ENCODE results near the gene IBA57.
A peak's percentile ranks its signal among the peaks of the same experiment; 100 is the strongest.

Gene IBA57

DNA sequence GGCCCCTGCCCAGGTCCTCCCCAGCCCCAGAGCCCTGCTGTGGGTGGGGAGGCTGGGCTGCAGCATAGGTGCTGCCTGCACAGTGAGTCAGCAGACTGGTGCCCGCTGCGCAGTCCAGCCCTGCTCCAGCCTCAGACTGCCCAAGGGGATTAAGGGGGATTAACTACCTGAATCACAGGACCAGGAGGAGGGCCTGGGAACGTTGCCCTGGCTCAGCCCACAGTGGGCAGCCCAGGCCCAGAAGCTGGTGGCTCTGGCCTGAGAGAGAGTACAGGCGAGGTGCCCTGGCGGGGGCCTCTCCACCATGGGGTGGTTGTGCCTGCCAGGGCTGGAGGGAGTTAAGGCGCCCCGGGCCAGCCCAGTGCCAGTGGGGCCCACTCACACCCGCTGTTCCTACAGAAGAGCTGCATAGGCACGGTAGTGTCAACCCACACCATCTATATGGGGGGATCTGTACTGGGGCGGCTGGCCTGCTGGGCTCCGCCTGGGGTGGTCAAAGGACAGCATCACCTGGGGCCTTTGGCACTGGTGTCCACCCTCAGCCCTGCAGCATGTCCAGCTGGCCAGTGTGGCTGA is 44.6 kb downstream of the IBA57 start:
- Mint-ChIP-seq H3K27ac (no peak overlapping the region), H3K4me3 (no peak overlapping the region), H3K9me3 (no peaks in the 10 kb centered on the region), H3K36me3 (no peaks in the 10 kb centered on the region), H3K4me1 (peaks cover 8% of the 10 kb centered on the region), H3K27me3 (peaks cover 26% of the 10 kb centered on the region)
- no peak for DNase-seq
- CTCF ChIA-PET = no interaction called here

DNA sequence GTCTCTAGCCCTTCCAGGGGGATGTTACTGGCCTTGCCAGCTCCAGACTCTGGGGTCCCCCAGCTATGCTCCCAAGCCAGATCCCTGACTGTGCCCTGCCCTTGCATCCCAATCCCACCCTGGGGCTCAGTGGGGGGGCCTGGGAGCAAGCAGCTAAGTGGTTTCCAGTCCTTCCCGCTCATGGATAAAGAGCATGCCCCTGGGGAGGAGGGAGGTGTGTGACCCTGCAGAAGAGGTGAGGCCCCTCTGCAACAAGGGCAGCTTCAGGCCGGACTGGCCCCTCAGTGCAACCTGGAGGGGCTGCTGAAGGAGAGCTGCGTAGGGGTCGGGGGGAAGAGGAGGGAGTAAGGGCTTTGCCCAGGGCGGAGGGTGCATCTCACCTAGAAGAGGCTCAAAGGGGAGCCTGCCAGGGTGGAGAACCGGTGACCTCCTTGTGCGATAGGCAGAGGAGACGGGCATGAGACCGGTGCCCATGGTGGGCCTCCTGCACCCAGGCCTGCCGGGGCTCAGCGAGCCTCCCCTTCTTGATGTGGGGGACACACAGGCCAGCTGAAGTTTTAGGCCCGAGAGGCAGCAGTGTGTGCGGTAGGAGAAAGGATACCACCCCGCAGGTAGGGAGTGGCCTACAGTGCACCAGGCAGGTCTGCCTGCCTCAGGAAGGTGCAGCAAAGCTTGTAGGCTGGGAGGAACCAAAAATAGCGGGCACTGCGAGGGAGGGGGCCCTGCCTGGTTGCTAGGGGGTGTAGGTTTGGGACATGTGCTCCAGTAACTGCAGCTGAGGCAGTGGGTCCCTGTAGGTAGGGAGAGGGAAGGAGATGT is 45.3 kb downstream of the IBA57 start:
- Mint-ChIP-seq H3K9me3 (no peaks in the 10 kb centered on the region), H3K27me3 (peaks cover 18% of the 10 kb centered on the region), H3K27ac (no peak overlapping the region), H3K4me3 (peak overlapping the region; percentile 39), H3K36me3 (no peaks in the 10 kb centered on the region), H3K4me1 (peaks cover 8% of the 10 kb centered on the region)
- DNase-seq = no peak
- CTCF ChIA-PET = no interaction called here

DNA sequence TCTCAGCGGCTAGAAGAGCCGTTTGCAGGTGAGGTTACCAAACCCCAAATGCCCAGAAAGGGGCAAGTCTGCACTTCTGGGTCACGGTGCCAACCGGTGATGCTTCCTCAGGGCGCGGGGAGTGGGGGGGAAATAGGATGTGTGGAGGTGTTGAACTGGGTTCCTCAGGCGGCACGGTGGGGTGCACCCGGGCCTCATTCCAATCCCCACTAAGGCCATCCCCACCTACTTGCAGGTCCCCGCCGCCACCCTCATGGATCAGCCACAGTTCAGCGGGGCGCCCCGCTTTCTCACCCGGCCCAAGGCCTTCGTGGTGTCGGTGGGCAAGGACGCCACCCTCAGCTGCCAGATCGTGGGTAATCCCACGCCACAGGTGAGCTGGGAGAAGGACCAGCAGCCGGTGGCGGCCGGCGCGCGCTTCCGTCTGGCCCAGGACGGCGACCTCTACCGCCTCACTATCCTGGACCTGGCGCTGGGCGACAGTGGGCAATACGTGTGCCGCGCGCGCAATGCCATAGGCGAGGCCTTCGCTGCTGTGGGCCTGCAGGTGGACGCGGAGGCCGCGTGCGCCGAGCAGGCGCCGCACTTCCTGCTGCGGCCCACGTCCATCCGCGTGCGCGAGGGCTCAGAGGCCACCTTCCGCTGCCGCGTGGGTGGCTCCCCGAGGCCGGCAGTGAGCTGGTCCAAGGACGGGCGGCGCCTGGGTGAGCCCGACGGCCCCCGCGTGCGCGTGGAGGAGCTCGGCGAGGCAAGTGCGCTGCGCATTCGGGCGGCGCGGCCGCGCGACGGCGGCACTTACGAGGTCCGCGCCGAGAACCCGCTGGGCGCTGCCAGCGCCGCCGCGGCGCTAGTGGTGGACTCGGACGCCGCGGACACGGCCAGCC is 46.2 kb downstream of the IBA57 start:
- no peaks in the 10 kb centered on the region for H3K36me3 Mint-ChIP-seq
- H3K4me3 Mint-ChIP-seq = peak overlapping the region; percentile 39

DNA sequence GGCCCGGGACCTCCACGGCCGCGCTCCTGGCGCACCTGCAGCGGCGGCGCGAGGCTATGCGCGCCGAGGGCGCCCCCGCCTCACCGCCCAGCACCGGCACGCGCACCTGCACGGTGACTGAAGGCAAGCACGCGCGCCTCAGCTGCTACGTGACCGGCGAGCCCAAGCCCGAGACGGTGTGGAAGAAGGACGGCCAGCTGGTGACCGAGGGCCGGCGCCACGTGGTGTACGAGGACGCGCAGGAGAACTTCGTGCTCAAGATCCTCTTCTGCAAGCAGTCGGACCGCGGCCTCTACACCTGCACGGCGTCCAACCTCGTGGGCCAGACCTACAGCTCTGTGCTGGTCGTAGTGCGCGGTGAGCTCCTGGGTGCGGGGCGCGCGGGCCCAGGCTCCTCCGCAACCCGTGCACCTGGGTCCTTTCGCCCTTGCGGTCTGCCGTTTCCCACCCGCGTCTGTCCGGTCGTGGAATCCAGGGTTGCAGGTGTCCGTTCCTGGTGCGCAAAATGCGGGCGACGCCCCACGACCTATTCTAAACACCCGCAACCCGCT is 46.9 kb downstream of the IBA57 start:
- Mint-ChIP-seq H3K27ac (no peak overlapping the region), H3K9me3 (no peaks in the 10 kb centered on the region), H3K36me3 (no peaks in the 10 kb centered on the region), H3K4me3 (peak overlapping the region; percentile 84), H3K27me3 (peaks cover 6% of the 10 kb centered on the region), H3K4me1 (peaks cover 8% of the 10 kb centered on the region)
- CTCF ChIA-PET = no interaction called here
- no peak for DNase-seq

More for the DNA sequence above, 46.2 kb downstream of the IBA57 start:
- no peak overlapping the region for H3K27ac Mint-ChIP-seq
- CTCF ChIA-PET = no interaction called here
- H3K27me3 Mint-ChIP-seq = peaks cover 11% of the 10 kb centered on the region
- DNase-seq = no peak
- H3K9me3 Mint-ChIP-seq = no peaks in the 10 kb centered on the region
- peaks cover 8% of the 10 kb centered on the region for H3K4me1 Mint-ChIP-seq

DNA sequence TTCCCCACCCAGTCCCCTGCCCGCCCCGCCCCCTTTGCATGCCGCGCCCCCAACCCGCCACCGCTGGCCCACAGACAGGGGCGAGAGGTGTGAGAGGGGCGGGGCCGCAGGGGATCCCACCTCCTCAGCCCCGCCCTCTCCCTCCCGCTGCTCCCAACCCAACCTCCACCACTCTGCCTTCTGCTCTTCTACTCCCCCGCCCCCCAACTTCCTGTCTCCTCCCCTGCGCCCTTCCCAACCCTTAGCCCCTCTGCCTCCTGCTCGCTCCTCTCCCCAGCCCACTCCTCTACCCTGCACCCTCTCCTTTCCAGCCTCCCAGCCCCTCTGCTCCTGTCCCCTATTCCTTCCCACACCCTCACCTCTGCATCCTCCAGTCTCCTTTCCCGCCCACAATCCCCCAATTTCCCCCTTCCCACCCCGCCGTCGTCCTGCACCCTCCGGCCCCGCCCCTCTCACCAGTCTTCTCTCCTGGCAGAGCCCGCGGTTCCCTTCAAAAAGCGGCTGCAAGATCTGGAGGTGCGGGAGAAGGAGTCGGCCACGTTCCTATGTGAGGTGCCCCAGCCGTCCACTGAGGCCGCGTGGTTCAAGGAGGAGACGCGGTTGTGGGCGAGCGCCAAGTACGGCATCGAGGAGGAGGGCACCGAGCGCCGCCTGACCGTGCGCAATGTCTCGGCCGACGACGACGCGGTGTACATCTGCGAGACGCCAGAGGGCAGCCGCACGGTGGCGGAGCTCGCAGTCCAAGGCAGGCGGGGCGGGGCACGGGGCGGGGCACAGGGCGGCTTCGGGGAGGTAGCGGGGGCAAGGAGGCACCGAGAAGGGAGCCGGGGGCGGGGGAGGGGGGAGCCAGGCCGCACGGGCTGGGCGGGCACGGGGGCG is 47.6 kb downstream of the IBA57 start:
- CTCF ChIA-PET = interaction anchor here (0.7 to 1.4 kb wide), 3 partner anchors 8 to 12 kb away, joined by 3 to 4 read pairs (median 3); no protein-coding TSS in a partner anchor
- no peaks in the 10 kb centered on the region for H3K9me3 Mint-ChIP-seq
- peak; percentile 95 for DNase-seq
- H3K27me3 Mint-ChIP-seq = peaks cover 5% of the 10 kb centered on the region
- H3K27ac Mint-ChIP-seq = peak overlapping the region; percentile 85
- H3K36me3 Mint-ChIP-seq = no peaks in the 10 kb centered on the region
- H3K4me1 Mint-ChIP-seq = peaks cover 8% of the 10 kb centered on the region
- peak overlapping the region; percentile 84 for H3K4me3 Mint-ChIP-seq

DNA sequence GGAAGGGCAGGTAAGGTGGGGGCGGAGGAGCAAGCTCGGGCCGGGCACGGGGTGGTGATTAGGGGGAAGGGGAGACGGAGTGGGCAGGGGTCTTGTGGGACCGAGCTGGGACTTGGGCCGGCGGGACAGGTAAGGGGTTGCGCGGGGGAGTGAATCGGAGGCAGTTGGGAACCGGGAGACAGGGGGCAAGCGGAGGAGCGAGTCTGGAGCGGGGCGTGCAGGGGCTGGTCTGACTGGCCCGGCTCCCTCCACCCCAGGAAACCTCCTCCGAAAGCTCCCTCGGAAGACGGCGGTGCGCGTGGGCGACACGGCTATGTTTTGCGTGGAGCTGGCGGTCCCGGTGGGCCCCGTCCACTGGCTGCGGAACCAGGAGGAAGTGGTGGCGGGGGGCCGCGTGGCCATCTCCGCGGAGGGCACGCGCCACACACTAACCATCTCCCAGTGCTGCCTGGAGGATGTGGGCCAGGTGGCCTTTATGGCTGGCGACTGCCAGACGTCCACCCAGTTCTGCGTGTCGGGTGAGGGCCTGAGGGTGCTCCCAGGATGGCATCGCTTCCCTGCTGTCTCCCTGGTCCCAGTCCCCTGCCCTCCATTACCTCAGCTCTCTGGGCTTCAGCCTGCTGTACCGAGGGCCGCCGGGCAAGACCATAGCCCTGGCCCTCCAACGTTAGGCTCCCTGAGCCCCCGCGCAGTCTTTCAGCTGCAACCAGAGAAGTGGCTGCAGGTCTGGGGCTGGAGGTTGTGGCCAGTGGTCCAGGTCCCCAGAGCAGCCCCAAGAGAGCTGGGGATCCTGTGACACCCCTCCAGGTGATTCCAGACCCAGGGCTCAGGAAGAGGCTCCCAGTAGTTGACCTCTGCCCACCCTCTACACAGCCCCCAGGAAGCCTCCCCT is 48.6 kb downstream of the IBA57 start:
- Mint-ChIP-seq H3K27me3 (peaks cover 3% of the 10 kb centered on the region), H3K9me3 (no peaks in the 10 kb centered on the region), H3K4me1 (peaks cover 8% of the 10 kb centered on the region), H3K27ac (no peak overlapping the region), H3K4me3 (peak overlapping the region; percentile 65), H3K36me3 (no peaks in the 10 kb centered on the region)
- DNase-seq = no peak
- CTCF ChIA-PET = interaction anchor here (0.7 to 1.4 kb wide), 5 partner anchors 9 to 302 kb away, joined by 3 to 5 read pairs (median 3); no protein-coding TSS in a partner anchor

DNA sequence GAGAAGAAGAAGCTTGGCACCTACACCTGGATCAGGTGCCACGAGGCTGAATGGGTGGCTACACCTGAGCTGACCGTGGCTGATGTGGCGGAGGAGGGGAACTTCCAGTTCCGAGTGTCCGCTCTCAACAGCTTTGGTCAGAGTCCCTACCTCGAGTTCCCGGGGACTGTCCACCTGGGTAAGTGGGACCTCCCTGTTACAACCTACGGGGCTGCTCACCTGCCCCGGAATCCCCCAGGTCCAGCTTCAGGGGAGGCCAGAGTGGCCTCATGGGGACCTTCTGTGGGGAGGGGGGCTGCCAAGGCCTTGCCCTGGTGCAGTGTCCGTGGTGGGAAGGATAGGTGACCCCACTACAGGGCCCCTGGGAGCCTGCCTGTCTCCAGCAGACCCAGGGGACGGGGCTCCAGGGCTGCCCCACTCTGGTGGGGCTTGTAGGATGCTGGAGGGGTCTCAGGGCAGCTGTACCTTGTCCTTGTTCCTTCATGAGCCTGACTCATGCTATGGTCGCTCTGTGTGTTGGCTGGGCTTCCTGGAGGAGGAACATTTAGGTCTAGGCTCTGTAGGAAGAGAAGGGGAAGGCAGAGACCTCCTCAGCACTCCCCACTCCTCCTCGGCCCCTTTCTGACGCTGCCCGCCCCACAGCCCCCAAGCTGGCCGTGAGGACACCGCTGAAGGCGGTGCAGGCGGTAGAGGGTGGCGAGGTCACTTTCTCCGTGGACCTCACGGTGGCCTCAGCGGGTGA is 49.5 kb downstream of the IBA57 start:
- Mint-ChIP-seq H3K27me3 (no peaks in the 10 kb centered on the region), H3K36me3 (no peaks in the 10 kb centered on the region), H3K27ac (no peak overlapping the region), H3K9me3 (no peaks in the 10 kb centered on the region), H3K4me1 (peaks cover 8% of the 10 kb centered on the region), H3K4me3 (peak overlapping the region; percentile 35)
- CTCF ChIA-PET = interaction anchor here (1.2 to 1.4 kb wide), 2 partner anchors 10 to 301 kb away, joined by 4 to 5 read pairs; no protein-coding TSS in a partner anchor
- DNase-seq = no peak

DNA sequence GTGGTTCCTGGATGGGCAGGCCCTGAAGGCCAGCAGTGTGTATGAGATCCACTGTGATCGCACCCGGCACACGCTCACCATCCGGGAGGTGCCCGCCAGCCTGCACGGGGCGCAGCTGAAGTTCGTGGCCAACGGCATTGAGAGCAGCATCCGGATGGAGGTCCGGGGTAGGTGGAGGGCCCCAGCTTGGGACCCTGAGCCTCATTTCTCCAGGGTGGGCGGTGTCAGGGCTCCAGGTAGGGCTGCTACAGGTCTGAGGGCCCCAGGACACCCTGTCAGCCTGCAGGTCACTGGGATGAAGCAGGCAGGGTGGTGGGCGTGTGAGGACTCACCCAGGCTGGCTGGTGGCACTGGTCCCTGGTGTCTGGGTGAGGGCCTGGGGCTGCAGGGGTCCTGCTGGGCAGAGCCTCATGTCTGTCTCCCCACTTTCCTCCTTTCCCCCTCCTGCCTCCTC is 50.1 kb downstream of the IBA57 start:
- Mint-ChIP-seq H3K27me3 (no peaks in the 10 kb centered on the region), H3K27ac (no peak overlapping the region), H3K36me3 (no peaks in the 10 kb centered on the region), H3K4me1 (peaks cover 8% of the 10 kb centered on the region), H3K4me3 (peak overlapping the region; percentile 3), H3K9me3 (no peaks in the 10 kb centered on the region)
- CTCF ChIA-PET = no interaction called here
- DNase-seq = no peak

DNA sequence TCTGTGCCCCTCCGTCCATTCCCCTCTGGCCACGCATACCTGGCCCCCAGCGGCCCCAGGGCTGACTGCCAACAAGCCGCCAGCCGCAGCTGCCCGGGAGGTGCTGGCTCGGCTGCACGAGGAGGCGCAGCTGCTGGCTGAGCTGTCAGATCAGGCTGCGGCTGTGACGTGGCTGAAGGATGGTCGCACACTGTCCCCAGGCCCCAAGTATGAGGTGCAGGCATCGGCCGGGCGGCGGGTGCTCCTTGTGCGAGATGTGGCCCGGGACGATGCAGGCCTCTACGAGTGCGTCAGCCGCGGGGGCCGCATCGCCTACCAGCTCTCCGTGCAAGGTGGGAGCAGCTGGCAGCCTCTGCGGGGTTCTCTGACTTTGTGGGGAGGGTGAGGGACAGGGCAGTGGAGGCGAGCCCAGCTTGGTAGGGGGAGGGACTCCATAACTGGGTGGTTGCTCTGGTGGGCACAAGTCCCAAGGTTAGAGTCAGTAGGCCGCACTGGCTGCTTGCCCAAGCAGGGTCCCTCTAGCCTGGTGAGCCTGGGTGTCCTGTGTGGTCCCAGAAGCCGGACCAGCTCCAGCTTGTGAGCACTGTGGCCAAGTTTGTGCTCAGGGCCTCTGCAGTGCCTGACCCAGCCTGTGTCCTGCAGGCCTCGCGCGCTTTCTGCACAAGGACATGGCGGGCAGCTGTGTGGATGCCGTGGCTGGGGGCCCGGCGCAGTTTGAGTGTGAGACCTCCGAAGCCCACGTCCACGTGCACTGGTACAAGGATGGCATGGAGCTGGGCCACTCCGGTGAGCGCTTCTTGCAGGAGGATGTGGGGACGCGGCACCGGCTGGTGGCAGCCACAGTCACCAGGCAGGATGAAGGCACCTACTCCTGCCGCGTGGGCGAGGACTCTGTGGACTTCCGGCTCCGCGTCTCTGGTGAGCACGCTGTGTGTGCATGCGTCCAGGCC is 51.0 kb downstream of the IBA57 start:
- no peak overlapping the region for H3K27ac Mint-ChIP-seq
- no peak overlapping the region for H3K4me3 Mint-ChIP-seq
- CTCF ChIA-PET = interaction anchor here (0.9 to 1.1 kb wide), 2 partner anchors 10 to 16 kb away, joined by 3 to 5 read pairs; no protein-coding TSS in a partner anchor
- H3K27me3 Mint-ChIP-seq = no peaks in the 10 kb centered on the region
- DNase-seq = no peak
- H3K36me3 Mint-ChIP-seq = no peaks in the 10 kb centered on the region
- H3K9me3 Mint-ChIP-seq = no peaks in the 10 kb centered on the region
- peaks cover 3% of the 10 kb centered on the region for H3K4me1 Mint-ChIP-seq

DNA sequence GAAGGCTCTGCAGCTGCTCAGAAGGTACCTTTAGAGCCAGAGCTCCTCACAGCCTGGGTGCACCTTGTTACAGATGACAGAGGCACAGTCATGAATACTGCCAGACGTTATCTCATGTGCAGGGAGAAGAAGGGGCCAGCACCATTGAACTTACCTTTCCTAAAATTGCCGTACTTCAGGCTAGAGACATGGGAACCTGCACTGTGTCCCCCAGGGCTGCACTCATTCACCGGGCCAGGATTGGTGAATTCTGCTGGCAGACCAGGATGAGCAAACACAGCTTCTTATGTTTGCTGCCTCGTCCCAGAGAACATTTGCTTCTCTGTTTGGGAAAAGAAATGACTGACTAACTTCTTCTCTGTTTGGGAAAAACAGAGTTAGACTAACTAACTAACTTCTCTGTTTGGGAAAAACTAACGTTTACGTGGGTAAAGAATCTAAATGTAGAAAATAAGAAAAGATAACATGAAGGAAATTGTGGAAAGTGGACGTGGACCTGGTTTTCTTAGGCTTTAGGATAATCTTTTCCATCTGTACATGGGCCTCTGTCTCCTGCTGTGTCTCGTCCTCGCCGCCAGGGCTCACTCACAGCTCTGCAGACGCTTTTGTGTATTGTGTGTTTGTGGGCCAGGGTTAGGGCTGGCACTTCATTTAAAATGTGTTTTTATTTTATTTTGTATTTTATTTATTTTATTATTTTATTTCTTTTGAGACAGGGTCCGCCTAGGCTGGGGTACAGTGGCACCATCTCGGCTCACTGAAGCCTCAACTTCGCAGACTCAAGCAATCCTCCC is 52.1 kb downstream of the IBA57 start:
- Mint-ChIP-seq H3K27ac (no peak overlapping the region), H3K27me3 (no peaks in the 10 kb centered on the region), H3K4me1 (peaks cover 3% of the 10 kb centered on the region), H3K4me3 (no peak overlapping the region), H3K9me3 (no peaks in the 10 kb centered on the region), H3K36me3 (no peaks in the 10 kb centered on the region)
- CTCF ChIA-PET = interaction anchor here (0.9 to 1.1 kb wide), 2 partner anchors 12 to 15 kb away, joined by 3 to 5 read pairs; no protein-coding TSS in a partner anchor
- no peak for DNase-seq

Measured in activated naive CD4-positive, alpha-beta T cell treated with anti-CD3 and anti-CD28 coated beads, Interleukin-2, amount 10 ng/mL, durations not matched to agents 7 days and 5 days (primary cell).